HepG2 (cell line): Measurements from ENCODE around the gene DDIAS. TPM values are rescaled to one million over a fixed set of nuclear protein-coding genes. Genes with fewer than 3 reads are reported as not detected.

Source experiments
- KIAA2018 ChIP-seq: sonication (generic); formaldehyde crosslinking; IDR thresholded peaks from 2 replicates; pipeline ENCODE4 v1.5.0; 2020; ENCODE audit warnings: mild to moderate bottlenecking, missing genetic modification reagents, borderline replicate concordance
- SKI ChIP-seq: fragments of 450-650 bp; IDR thresholded peaks from one replicate; pipeline ENCODE4 v1.6.1; 2018; ENCODE audit warnings: mild to moderate bottlenecking; ENCODE audit not compliant: partially characterized antibody
- THYN1 ChIP-seq: sonication (generic); formaldehyde crosslinking; IDR thresholded peaks from 2 replicates; pipeline ENCODE4 v1.8.1; 2023; ENCODE audit warnings: low read depth, mild to moderate bottlenecking, moderate library complexity, missing genetic modification reagents, borderline replicate concordance
- polyA plus RNA-seq, 8 experiments: library from polyadenylated mRNA; depleted of rRNA in 3 of 8; stranded (reverse) in 7 of 8; unstranded in 1 of 8; fragments of >200 nt; fragmentation: Illumina TruSeq in 4 of 8; extraction: Trizol in 4 of 8; gene quantifications; 2 replicates each; pipeline versions ENCODE4 v1.2.1 to v1.2.3, GENCODE V29; 2011 to 2016; ENCODE audit warnings: low read depth in 4 of 8, missing spikeins in 1 of 8, mixed read lengths in 1 of 8; ENCODE audit not compliant: insufficient read depth in 1 of 8
- total RNA-seq, 5 experiments: library from RNA; depleted of rRNA; stranded (reverse); fragments of >200 nt; fragmentation: Illumina TruSeq; extraction: Trizol; gene quantifications; 2 replicates each; pipeline ENCODE4 v1.2.3, GENCODE V29; 2016; ENCODE audit warnings: low read depth in 1 of 5

DDIAS gene
- total and polyA plus RNA-seq, 2 of the 13 experiments (the other 11 are each of a cell fraction or from before 2014, with no cell fraction given) = 3.5 to 13.0 TPM

GRCh38 chr11:82981852-82982251, 80.3 kb downstream of the DDIAS start (continued):
- no peak for TF ChIP-seq KIAA2018
- no peak for TF ChIP-seq SKI
- TF ChIP-seq THYN1 (CRISPR knock-in tag) = no peak

Other genes starting within 250 kb of the DDIAS start
- not detected in 2 replicates for gene FAM181B, start 167.9 kb upstream of the DDIAS start, total RNA-seq (2016; rRNA removed; fragmentation: Illumina TruSeq; extraction: Trizol)
- gene FAM181B, start 167.9 kb upstream of the DDIAS start, polyA plus RNA-seq (2011; rRNA removed) = not detected in 2 replicates
- 49.9 and 84.2 TPM in 2 replicates for gene PRCP, start 1.3 kb upstream of the DDIAS start, total RNA-seq (2016; rRNA removed; fragmentation: Illumina TruSeq; extraction: Trizol)
- 79.7 and 105 TPM in 2 replicates for gene PRCP, start 1.3 kb upstream of the DDIAS start, polyA plus RNA-seq (2011; rRNA removed)
- 5.0 and 8.8 TPM in 2 replicates for gene RAB30, start 170.2 kb downstream of the DDIAS start, total RNA-seq (2016; rRNA removed; fragmentation: Illumina TruSeq; extraction: Trizol)
- gene RAB30, start 170.2 kb downstream of the DDIAS start, polyA plus RNA-seq (2011; rRNA removed) = 3.7 and 4.2 TPM in 2 replicates